Astrocyte (in vitro differentiated cells and primary cell): ENCODE data around the gene MGMT. TPM values are rescaled to one million over a fixed set of nuclear protein-coding genes. Genes with fewer than 3 reads are reported as not detected.

Experiments used
- DNase-seq: peaks from one replicate; pipeline ENCODE4 v3.0.0-alpha.2; 2010; ENCODE audit warnings: low read depth
- FAIRE-seq: peaks from 2 replicates; lab custom pipeline; 2011; peaks lifted over from hg19 to GRCh38; lab: Jason Lieb, UNC
- H2AFZ ChIP-seq: 2 replicates; pipeline ENCODE4 v1.6.0; 2012; ENCODE audit warnings: low read depth, low read length, inconsistent platforms
- H3K27ac ChIP-seq: 2 replicates; pipeline ENCODE4 v1.5.1; 2011; ENCODE audit warnings: low read depth, low read length, inconsistent platforms
- H3K27me3 ChIP-seq: 2 replicates; pipeline ENCODE4 v1.6.0; 2011; ENCODE audit warnings: low read length, inconsistent platforms; ENCODE audit not compliant: insufficient read depth
- H3K36me3 ChIP-seq: 2 replicates; pipeline ENCODE4 v1.5.1; 2011; ENCODE audit warnings: low read length, inconsistent platforms; ENCODE audit not compliant: insufficient read depth
- H3K4me1 ChIP-seq: 2 replicates; pipeline ENCODE4 v1.5.1; 2011; ENCODE audit warnings: low read length, inconsistent platforms; ENCODE audit not compliant: insufficient read depth
- H3K4me2 ChIP-seq: 2 replicates; pipeline ENCODE4 v1.6.0; 2012; ENCODE audit warnings: low read length, inconsistent platforms
- H3K4me3 ChIP-seq: 2 replicates; pipeline ENCODE4 v1.5.1; 2011; ENCODE audit warnings: low read depth, mild to moderate bottlenecking, low read length, inconsistent platforms; ENCODE audit not compliant: insufficient read depth
- H3K79me2 ChIP-seq: 2 replicates; pipeline ENCODE4 v1.6.0; 2012; ENCODE audit warnings: mild to moderate bottlenecking, low read length, inconsistent platforms; ENCODE audit not compliant: insufficient read depth
- H3K9ac ChIP-seq: 2 replicates; pipeline ENCODE4 v1.6.0; 2012; ENCODE audit warnings: mild to moderate bottlenecking, low read length, inconsistent platforms
- H3K9me3 ChIP-seq: 2 replicates; pipeline ENCODE4 v1.5.1; 2012; ENCODE audit warnings: low read depth, mild to moderate bottlenecking, low read length, inconsistent platforms; ENCODE audit not compliant: insufficient read depth
- H4K20me1 ChIP-seq: 2 replicates; pipeline ENCODE4 v1.6.0; 2012; ENCODE audit warnings: low read length, inconsistent platforms; ENCODE audit not compliant: insufficient read depth
- H3K27ac Mint-ChIP-seq: one replicate; pipeline ENCODE4 v1.8.0; 2021; ENCODE audit warnings: mild to moderate bottlenecking, mixed read lengths; ENCODE audit not compliant: unreplicated experiment
- H3K27me3 Mint-ChIP-seq: one replicate; pipeline ENCODE4 v1.8.0; 2021; ENCODE audit warnings: low read depth, mixed read lengths; ENCODE audit not compliant: unreplicated experiment
- H3K36me3 Mint-ChIP-seq: one replicate; pipeline ENCODE4 v1.8.0; 2021; ENCODE audit warnings: low read depth, mixed read lengths; ENCODE audit not compliant: unreplicated experiment
- H3K4me1 Mint-ChIP-seq: one replicate; pipeline ENCODE4 v1.8.0; 2021; ENCODE audit warnings: low read depth, mixed read lengths; ENCODE audit not compliant: unreplicated experiment
- H3K4me3 Mint-ChIP-seq: one replicate; pipeline ENCODE4 v1.8.0; 2021; ENCODE audit warnings: mild to moderate bottlenecking, moderate library complexity, mixed read lengths; ENCODE audit not compliant: unreplicated experiment
- H3K9me3 Mint-ChIP-seq: one replicate; pipeline ENCODE4 v1.8.0; 2021; ENCODE audit warnings: mild to moderate bottlenecking, mixed read lengths; ENCODE audit not compliant: unreplicated experiment
- EZH2 ChIP-seq: IDR thresholded peaks from 2 replicates; pipeline ENCODE4 v1.6.1; 2012; ENCODE audit warnings: mild to moderate bottlenecking, low read length, inconsistent platforms; ENCODE audit not compliant: insufficient read depth
- total RNA-seq: library from RNA; stranded (reverse); gene quantifications from 2 replicates; pipeline ENCODE4 v1.2.1, GENCODE V29; 2021
- TF ChIP-seq, protein P1 (sequence below): IDR thresholded peaks from 2 replicates; pipeline ENCODE4 v1.5.1; 2011; ENCODE audit warnings: low read depth, mild to moderate bottlenecking, inconsistent platforms, low read length, moderate library complexity; ENCODE audit not compliant: insufficient read depth

Gene MGMT
- total RNA-seq, 1 donor from 2014 or later, result 9.5 TPM

GRCh38 chr10:129541200-129541599, 74.2 kb downstream of the MGMT start:
- Histone ChIP-seq H3K36me3 (no peaks in the 10 kb centered on the region), H3K9ac (no peak overlapping the region), H3K4me2 (no peak overlapping the region), H4K20me1 (peaks cover 4% of the 10 kb centered on the region), H3K4me1 (no peaks in the 10 kb centered on the region), H3K27me3 (no peaks in the 10 kb centered on the region), H3K27ac (no peak overlapping the region), H2AFZ (no peak overlapping the region), H3K79me2 (no peaks in the 10 kb centered on the region), H3K9me3 (no peaks in the 10 kb centered on the region), H3K4me3 (no peak overlapping the region)
- Mint-ChIP-seq H3K4me1 (peaks cover 4% of the 10 kb centered on the region), H3K27me3 (no peaks in the 10 kb centered on the region), H3K4me3 (no peak overlapping the region), H3K9me3 (no peaks in the 10 kb centered on the region), H3K27ac (no peak overlapping the region), H3K36me3 (peaks cover 11% of the 10 kb centered on the region)
- DNase-seq (no peak), FAIRE-seq (no peak)
- no peak for TF ChIP-seq EZH2
- TF ChIP-seq, protein P1, sequence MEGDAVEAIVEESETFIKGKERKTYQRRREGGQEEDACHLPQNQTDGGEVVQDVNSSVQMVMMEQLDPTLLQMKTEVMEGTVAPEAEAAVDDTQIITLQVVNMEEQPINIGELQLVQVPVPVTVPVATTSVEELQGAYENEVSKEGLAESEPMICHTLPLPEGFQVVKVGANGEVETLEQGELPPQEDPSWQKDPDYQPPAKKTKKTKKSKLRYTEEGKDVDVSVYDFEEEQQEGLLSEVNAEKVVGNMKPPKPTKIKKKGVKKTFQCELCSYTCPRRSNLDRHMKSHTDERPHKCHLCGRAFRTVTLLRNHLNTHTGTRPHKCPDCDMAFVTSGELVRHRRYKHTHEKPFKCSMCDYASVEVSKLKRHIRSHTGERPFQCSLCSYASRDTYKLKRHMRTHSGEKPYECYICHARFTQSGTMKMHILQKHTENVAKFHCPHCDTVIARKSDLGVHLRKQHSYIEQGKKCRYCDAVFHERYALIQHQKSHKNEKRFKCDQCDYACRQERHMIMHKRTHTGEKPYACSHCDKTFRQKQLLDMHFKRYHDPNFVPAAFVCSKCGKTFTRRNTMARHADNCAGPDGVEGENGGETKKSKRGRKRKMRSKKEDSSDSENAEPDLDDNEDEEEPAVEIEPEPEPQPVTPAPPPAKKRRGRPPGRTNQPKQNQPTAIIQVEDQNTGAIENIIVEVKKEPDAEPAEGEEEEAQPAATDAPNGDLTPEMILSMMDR, result no peak

GRCh38 chr10:129541748-129542487, 74.9 kb downstream of the MGMT start:
- Histone ChIP-seq H4K20me1 (peaks cover 4% of the 10 kb centered on the region), H3K27ac (no peak overlapping the region), H3K4me3 (no peak overlapping the region), H3K27me3 (no peaks in the 10 kb centered on the region), H3K36me3 (no peaks in the 10 kb centered on the region), H3K4me2 (no peak overlapping the region), H3K79me2 (no peaks in the 10 kb centered on the region), H3K9ac (no peak overlapping the region), H3K9me3 (no peaks in the 10 kb centered on the region), H2AFZ (no peak overlapping the region), H3K4me1 (no peaks in the 10 kb centered on the region)
- Mint-ChIP-seq H3K36me3 (peaks cover 10% of the 10 kb centered on the region), H3K9me3 (no peaks in the 10 kb centered on the region), H3K27ac (no peak overlapping the region), H3K27me3 (no peaks in the 10 kb centered on the region), H3K4me3 (no peak overlapping the region), H3K4me1 (peaks cover 4% of the 10 kb centered on the region)
- TF ChIP-seq EZH2, result no peak
- TF ChIP-seq, protein P1, result no peak
- FAIRE-seq, result no peak
- no peak for DNase-seq

- Histone ChIP-seq H4K20me1 (peaks cover 4% of the 10 kb centered on the region), H2AFZ (no peak overlapping the region), H3K4me1 (no peaks in the 10 kb centered on the region), H3K9ac (no peak overlapping the region), H3K4me2 (no peak overlapping the region), H3K4me3 (no peak overlapping the region), H3K79me2 (no peaks in the 10 kb centered on the region), H3K36me3 (no peaks in the 10 kb centered on the region), H3K9me3 (no peaks in the 10 kb centered on the region), H3K27me3 (no peaks in the 10 kb centered on the region), H3K27ac (no peak overlapping the region)
- Mint-ChIP-seq H3K27me3 (no peaks in the 10 kb centered on the region), H3K4me3 (no peak overlapping the region), H3K36me3 (peaks cover 8% of the 10 kb centered on the region), H3K4me1 (peaks cover 4% of the 10 kb centered on the region), H3K9me3 (no peaks in the 10 kb centered on the region), H3K27ac (no peak overlapping the region)
- TF ChIP-seq, protein P1, result no peak
- TF ChIP-seq EZH2, result no peak
- DNase-seq, result no peak
- no peak for FAIRE-seq
Observed at GRCh38 chr10:129542589-129542988, 75.5 kb downstream of the MGMT start.
